Measurements from ENCODE around the gene ASB7.

The ASB7 gene

DNA sequence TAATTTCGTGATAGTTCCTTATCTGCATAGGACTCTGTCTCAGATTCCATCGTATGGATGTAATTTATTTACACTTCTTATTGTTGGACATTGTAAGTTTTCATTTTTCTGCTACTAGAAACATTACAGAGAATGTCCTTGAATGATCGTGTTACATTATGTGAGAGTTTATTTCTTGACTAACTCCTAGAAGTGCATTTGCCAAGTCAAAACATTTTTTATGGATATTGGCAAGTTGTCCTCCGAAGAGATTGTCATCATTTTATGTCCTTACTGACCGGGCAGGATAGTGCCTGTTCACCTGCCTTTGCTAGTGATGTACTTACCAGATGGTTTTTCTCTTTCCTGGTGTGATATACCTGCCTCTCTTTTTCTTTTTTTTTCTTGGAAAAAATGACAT lies 13.4 kb downstream of the ASB7 start:
- no peak overlapping the region for H3K4me3 ChIP-seq (ENCODE audit: low read depth, low read length)
- DNase-seq (ENCODE audit: low read depth) = no peak
- TF ChIP-seq, protein P1, sequence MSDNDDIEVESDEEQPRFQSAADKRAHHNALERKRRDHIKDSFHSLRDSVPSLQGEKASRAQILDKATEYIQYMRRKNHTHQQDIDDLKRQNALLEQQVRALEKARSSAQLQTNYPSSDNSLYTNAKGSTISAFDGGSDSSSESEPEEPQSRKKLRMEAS (IDR thresholded peaks at IDR 0.05; ENCODE audit: low read depth, low read length) = no peak
- TF ChIP-seq POLR2A (IDR thresholded peaks at IDR 0.05; ENCODE audit: extremely low read depth, insufficient read length) (no peak), MYC (IDR thresholded peaks at IDR 0.05; ENCODE audit: low read depth, low read length) (no peak)
- TF ChIP-seq, protein P2, sequence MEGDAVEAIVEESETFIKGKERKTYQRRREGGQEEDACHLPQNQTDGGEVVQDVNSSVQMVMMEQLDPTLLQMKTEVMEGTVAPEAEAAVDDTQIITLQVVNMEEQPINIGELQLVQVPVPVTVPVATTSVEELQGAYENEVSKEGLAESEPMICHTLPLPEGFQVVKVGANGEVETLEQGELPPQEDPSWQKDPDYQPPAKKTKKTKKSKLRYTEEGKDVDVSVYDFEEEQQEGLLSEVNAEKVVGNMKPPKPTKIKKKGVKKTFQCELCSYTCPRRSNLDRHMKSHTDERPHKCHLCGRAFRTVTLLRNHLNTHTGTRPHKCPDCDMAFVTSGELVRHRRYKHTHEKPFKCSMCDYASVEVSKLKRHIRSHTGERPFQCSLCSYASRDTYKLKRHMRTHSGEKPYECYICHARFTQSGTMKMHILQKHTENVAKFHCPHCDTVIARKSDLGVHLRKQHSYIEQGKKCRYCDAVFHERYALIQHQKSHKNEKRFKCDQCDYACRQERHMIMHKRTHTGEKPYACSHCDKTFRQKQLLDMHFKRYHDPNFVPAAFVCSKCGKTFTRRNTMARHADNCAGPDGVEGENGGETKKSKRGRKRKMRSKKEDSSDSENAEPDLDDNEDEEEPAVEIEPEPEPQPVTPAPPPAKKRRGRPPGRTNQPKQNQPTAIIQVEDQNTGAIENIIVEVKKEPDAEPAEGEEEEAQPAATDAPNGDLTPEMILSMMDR (IDR thresholded peaks at IDR 0.05; ENCODE audit: low read depth, low read length) = no peak

DNA sequence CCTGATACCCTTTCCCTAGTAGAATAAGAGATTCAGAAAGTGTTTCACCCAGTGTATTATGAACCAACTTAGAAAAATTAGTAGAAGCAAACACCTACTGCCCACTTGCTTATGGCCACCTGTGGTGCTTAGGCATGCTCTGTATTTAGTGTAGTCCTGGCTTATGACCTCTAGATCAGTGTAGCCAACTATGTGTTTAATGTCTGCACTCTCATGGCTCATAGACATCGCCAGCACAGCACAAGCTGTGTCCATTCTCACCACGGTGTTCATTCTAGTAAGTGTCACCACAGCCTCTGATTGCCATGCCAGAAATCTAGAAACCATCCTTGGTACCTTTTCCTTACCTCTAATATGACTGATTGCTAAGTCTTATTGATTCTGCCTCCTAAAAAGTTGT lies 14.3 kb downstream of the ASB7 start:
- TF ChIP-seq POLR2A (IDR thresholded peaks at IDR 0.05; ENCODE audit: extremely low read depth, insufficient read length) (no peak), MYC (IDR thresholded peaks at IDR 0.05; ENCODE audit: low read depth, low read length) (no peak)
- TF ChIP-seq, protein P2 (IDR thresholded peaks at IDR 0.05; ENCODE audit: low read depth, low read length) = no peak
- TF ChIP-seq, protein P1 (IDR thresholded peaks at IDR 0.05; ENCODE audit: low read depth, low read length) = no peak
- no peak for DNase-seq (ENCODE audit: low read depth)
- no peak overlapping the region for H3K4me3 ChIP-seq (ENCODE audit: low read depth, low read length)

DNA sequence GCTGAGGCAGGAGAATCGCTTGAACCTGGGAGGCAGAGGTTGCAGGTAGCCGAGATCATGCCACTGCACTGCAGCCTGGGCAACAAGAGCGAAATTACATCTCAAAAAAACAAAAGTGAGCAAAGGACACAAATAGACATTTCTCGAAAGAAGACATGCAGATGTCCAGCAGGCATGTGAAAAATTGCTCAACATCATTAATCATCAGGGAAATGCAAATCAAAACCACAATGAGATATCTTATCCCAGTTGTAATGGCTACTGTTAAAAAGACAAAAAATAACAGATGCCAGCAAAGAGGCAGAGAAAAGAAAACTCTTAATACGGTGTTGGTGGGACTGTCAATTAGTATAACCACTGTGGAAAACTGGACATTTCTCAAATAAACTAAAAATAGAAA lies 20.9 kb downstream of the ASB7 start:
- DNase-seq (ENCODE audit: low read depth) = no peak
- no peak overlapping the region for H3K4me3 ChIP-seq (ENCODE audit: low read depth, low read length)
- TF ChIP-seq, protein P1 (IDR thresholded peaks at IDR 0.05; ENCODE audit: low read depth, low read length) = no peak
- TF ChIP-seq POLR2A (IDR thresholded peaks at IDR 0.05; ENCODE audit: extremely low read depth, insufficient read length) (no peak), MYC (IDR thresholded peaks at IDR 0.05; ENCODE audit: low read depth, low read length) (no peak)
- TF ChIP-seq, protein P2 (IDR thresholded peaks at IDR 0.05; ENCODE audit: low read depth, low read length) = no peak

DNA sequence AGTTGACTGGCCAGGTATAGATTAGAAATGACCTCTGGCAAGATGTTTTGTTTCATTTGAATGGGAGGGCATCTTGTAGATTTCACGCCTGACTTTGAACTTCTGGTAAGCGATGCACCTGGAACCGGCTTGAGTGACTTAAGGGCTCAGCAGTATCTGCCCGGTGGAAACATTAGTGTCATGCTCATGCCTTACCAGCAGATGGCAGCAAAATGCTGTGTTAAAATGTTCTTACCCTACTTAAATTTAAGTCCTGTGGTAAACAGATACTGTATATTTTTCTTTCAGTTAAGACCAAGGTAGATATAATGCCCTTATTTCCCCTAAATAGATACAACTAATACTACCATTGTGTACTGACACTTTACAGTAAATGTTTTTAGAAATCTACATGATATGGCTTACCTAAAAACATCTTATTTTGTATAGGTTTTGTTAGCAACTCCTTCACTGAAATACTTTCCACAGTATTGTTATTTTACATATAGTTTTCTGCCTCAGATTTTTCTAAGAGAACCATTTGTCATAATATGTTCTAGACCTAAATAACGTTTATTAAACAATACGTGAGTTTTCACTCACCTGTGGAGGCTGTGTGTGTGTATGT lies 25.5 kb downstream of the ASB7 start:
- peak; percentile 82 for DNase-seq (ENCODE audit: low read depth)
- no peak overlapping the region for H3K4me3 ChIP-seq (ENCODE audit: low read depth, low read length)
- TF ChIP-seq, protein P2 (IDR thresholded peaks at IDR 0.05; ENCODE audit: low read depth, low read length) = peak; percentile 74
- no peak for TF ChIP-seq POLR2A (IDR thresholded peaks at IDR 0.05; ENCODE audit: extremely low read depth, insufficient read length)

DNA sequence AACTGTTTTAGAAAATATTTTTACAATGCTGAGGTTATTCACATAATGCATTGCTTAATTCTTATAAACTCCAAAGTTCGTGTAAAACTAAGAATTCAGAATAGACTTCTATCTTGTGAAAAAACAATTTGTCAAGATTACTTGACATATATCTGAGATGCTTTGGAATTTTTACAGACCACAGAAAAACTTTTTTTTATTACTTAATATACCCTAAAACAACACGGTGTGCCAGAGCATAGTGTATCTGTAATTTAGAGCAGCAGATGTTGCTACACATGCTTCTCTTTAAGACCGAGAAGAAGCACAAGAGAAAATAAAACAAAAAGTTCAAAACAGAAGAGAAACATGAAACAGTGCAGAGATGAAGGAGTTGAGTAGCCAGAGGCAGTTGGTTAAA lies 26.4 kb downstream of the ASB7 start:
- H3K4me3 ChIP-seq (ENCODE audit: low read depth, low read length) = no peak overlapping the region
- TF ChIP-seq, protein P1 (IDR thresholded peaks at IDR 0.05; ENCODE audit: low read depth, low read length) = no peak
- TF ChIP-seq, protein P2 (IDR thresholded peaks at IDR 0.05; ENCODE audit: low read depth, low read length) = no peak
- no peak for TF ChIP-seq POLR2A (IDR thresholded peaks at IDR 0.05; ENCODE audit: extremely low read depth, insufficient read length)
- TF ChIP-seq MYC (IDR thresholded peaks at IDR 0.05; ENCODE audit: low read depth, low read length) = no peak
- DNase-seq (ENCODE audit: low read depth) = no peak

DNA sequence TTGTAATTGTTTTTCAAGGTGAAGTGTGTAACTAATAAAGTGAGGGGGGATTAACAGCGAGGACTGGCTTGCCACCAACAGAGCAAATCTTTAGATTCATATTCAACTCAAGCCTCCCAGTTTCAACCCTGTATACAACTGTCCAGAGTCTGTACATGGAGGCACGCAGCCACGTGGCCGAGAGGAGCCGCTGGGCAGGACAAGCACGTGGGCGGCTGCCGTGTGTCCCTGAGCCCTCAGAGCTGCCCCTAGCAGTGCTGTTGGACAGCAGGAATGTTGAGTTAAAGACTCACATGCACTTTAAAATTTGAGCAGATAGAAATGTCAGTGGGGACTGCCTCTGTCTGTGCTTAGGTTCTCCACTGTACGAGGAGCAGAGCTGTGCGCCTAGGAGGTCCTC lies 29.4 kb downstream of the ASB7 start:
- TF ChIP-seq POLR2A (IDR thresholded peaks at IDR 0.05; ENCODE audit: extremely low read depth, insufficient read length) = no peak
- no peak for TF ChIP-seq MYC (IDR thresholded peaks at IDR 0.05; ENCODE audit: low read depth, low read length)
- TF ChIP-seq, protein P2 (IDR thresholded peaks at IDR 0.05; ENCODE audit: low read depth, low read length) = no peak
- TF ChIP-seq, protein P1 (IDR thresholded peaks at IDR 0.05; ENCODE audit: low read depth, low read length) = no peak
- H3K4me3 ChIP-seq (ENCODE audit: low read depth, low read length) = no peak overlapping the region
- no peak for DNase-seq (ENCODE audit: low read depth)

Measured in NB4 (cell line).